Measurements from ENCODE around the gene PKD1L1. TPM values are rescaled to one million over a fixed set of nuclear protein-coding genes. Genes with fewer than 3 reads are reported as not detected.

PKD1L1 gene
- total and polyA plus RNA-seq, 4 donors = 0.26 to 1.1 (median 0.55) TPM

DNA sequence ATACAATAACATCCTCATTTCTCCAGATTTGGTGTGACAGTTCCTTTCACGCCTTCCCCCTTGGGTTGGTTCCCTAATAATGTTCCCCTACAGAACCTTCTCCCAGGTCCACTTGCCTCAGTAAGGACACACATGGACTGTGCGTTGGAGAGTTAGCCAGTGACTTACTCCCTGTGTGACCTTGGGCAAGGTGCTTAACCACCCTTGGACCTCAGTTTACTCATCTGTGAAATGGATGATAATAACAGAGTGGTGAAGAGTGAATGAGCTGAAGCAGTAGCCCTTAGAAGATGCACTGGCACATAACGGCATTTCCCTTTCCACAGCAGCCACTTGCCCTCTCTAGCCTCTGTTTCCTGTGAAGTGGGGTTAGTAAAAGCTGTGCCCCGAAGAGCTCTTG, 175.8 kb downstream of the PKD1L1 start:
- peaks cover 0 to 1% (median 0%) of the 10 kb centered on the region in 4 donors for H3K9me3 ChIP-seq (ENCODE audit: control insufficient read depth in 4 of 4, insufficient read depth in 3 of 4, low read length in 3 of 4)
- no peak overlapping the region for H3K9ac ChIP-seq (ENCODE audit: insufficient read depth in 1 of 2, low read length in 2 of 2)
- H3K27ac ChIP-seq (ENCODE audit: low read depth in 1 of 2, low read length in 1 of 2) = no peak overlapping the region
- TF ChIP-seq, protein P1, sequence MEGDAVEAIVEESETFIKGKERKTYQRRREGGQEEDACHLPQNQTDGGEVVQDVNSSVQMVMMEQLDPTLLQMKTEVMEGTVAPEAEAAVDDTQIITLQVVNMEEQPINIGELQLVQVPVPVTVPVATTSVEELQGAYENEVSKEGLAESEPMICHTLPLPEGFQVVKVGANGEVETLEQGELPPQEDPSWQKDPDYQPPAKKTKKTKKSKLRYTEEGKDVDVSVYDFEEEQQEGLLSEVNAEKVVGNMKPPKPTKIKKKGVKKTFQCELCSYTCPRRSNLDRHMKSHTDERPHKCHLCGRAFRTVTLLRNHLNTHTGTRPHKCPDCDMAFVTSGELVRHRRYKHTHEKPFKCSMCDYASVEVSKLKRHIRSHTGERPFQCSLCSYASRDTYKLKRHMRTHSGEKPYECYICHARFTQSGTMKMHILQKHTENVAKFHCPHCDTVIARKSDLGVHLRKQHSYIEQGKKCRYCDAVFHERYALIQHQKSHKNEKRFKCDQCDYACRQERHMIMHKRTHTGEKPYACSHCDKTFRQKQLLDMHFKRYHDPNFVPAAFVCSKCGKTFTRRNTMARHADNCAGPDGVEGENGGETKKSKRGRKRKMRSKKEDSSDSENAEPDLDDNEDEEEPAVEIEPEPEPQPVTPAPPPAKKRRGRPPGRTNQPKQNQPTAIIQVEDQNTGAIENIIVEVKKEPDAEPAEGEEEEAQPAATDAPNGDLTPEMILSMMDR (IDR thresholded peaks at IDR 0.05; ENCODE audit: control extremely low read depth, extremely low read depth) = no peak
- no peak for DNase-seq
- no peak for ATAC-seq (ENCODE audit: insufficient read depth, low FRiP score)
- H3K27me3 ChIP-seq (ENCODE audit: control insufficient read depth in 3 of 3, insufficient read depth in 3 of 3, low read length in 2 of 3) = no peaks in the 10 kb centered on the region
- no peaks in the 10 kb centered on the region for H3K36me3 ChIP-seq (ENCODE audit: control insufficient read depth in 4 of 4, insufficient read depth in 4 of 4, low read length in 4 of 4)
- no peak overlapping the region for H3K4me3 ChIP-seq
- no peaks in the 10 kb centered on the region for H3K4me1 ChIP-seq (ENCODE audit: control insufficient read depth in 5 of 5, insufficient read depth in 5 of 5, low read length in 5 of 5)
- 89 to 94% methylated on average over 4 of the region's 4 CpGs for WGBS, 2 donors

DNA sequence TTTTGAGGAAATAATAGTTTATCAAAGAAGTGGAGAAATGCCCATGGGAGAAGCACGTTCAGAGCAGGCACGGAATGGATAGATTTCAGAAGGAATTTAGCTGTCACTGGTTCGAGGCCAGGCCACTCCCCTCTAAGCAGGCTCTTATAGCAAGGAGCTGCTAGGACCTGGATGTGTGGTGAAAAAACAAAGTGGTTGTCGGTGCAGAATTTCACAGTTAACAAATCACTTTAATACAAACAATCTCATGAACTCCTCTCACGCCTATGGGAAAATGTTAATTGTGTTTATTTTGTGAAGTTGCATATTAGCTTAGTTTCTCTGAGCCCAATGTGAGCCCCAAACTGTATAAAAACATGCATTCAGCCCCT, 176.3 kb downstream of the PKD1L1 start:
- Histone ChIP-seq H3K4me1 (ENCODE audit: control insufficient read depth in 5 of 5, insufficient read depth in 5 of 5, low read length in 5 of 5) (no peaks in the 10 kb centered on the region), H3K9me3 (ENCODE audit: control insufficient read depth in 4 of 4, insufficient read depth in 3 of 4, low read length in 3 of 4) (no peaks in the 10 kb centered on the region), H3K27me3 (ENCODE audit: control insufficient read depth in 3 of 3, insufficient read depth in 3 of 3, low read length in 2 of 3) (no peaks in the 10 kb centered on the region), H3K4me3 (no peak overlapping the region), H3K36me3 (ENCODE audit: control insufficient read depth in 4 of 4, insufficient read depth in 4 of 4, low read length in 4 of 4) (no peaks in the 10 kb centered on the region), H3K27ac (ENCODE audit: low read depth in 1 of 2, low read length in 1 of 2) (no peak overlapping the region), H3K9ac (ENCODE audit: insufficient read depth in 1 of 2, low read length in 2 of 2) (no peak overlapping the region)
- DNase-seq (peak in 1 of 3 donors; percentile 12), ATAC-seq (ENCODE audit: insufficient read depth, low FRiP score) (no peak)
- TF ChIP-seq, protein P1 (IDR thresholded peaks at IDR 0.05; ENCODE audit: control extremely low read depth, extremely low read depth) = no peak
- 54 to 77% methylated on average over 5 of the region's 5 CpGs for WGBS, 2 donors

DNA sequence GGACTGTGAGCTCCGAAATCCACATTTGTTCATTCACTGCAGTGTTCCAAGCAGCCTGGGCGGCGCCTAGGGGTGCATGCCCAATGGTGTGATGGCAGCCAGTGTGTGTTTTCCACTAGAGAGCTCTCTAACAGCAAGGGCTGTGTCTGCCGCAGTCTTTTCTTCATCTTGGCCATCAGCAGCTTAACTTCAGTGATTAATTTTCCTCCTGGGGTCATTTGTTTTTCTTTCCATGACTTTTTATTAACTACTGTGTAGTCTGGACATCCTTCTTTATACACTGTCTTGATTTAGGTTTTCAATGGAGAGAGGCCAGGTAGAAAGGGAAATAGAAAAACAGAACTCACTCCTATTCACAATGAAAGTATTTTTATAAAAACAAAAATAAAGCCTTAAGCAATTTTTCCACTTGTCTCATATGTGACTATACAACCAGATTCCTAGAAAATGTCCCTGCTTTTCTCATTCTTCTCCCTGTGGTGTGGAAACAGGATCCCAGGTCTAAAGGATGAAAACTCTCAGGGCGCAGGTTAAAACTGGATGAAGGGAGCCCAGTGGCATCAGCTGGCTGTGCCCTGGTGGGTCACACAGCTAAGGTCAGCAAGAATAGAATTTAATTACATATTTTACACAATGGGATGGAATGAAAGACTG, 176.8 kb downstream of the PKD1L1 start:
- 76 to 80% methylated on average over 5 of the region's 5 CpGs for WGBS, 2 donors
- Histone ChIP-seq H3K4me3 (no peak overlapping the region), H3K9ac (ENCODE audit: insufficient read depth in 1 of 2, low read length in 2 of 2) (no peak overlapping the region), H3K9me3 (ENCODE audit: control insufficient read depth in 4 of 4, insufficient read depth in 3 of 4, low read length in 3 of 4) (no peaks in the 10 kb centered on the region), H3K27ac (ENCODE audit: low read depth in 1 of 2, low read length in 1 of 2) (no peak overlapping the region), H3K36me3 (ENCODE audit: control insufficient read depth in 4 of 4, insufficient read depth in 4 of 4, low read length in 4 of 4) (no peaks in the 10 kb centered on the region), H3K27me3 (ENCODE audit: control insufficient read depth in 3 of 3, insufficient read depth in 3 of 3, low read length in 2 of 3) (no peaks in the 10 kb centered on the region), H3K4me1 (ENCODE audit: control insufficient read depth in 5 of 5, insufficient read depth in 5 of 5, low read length in 5 of 5) (peaks cover 0 to under 1% (median 0%) of the 10 kb centered on the region in 5 donors)
- TF ChIP-seq, protein P1 (IDR thresholded peaks at IDR 0.05; ENCODE audit: control extremely low read depth, extremely low read depth) = no peak
- no peak for ATAC-seq (ENCODE audit: insufficient read depth, low FRiP score)
- no peak for DNase-seq

DNA sequence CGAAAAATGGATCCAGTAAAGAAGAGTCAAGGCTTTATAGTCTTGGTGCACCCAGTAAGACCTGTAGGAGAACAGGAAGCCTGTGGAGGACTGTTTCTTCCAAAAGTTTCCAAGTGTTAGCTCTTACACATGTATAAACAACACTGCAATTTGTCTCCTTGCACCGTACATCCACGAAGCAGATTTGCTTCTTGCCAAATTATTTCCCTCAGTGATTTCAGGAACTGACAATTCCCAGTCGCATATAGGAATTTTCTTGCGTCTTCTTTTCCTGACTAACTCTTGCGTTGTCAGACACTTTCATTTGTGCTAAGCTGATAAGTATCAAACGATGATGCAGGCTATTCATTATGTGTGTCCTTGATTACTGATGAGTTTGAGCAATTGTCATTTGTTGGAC, 182.1 kb downstream of the PKD1L1 start:
- no peak overlapping the region for H3K4me3 ChIP-seq
- H3K27ac ChIP-seq (ENCODE audit: low read depth in 1 of 2, low read length in 1 of 2) = no peak overlapping the region
- 72 to 80% methylated on average over 7 of the region's 7 CpGs for WGBS, 2 donors
- DNase-seq = peak in 2 of 3 donors; percentile 32 to 68
- H3K4me1 ChIP-seq (ENCODE audit: control insufficient read depth in 5 of 5, insufficient read depth in 5 of 5, low read length in 5 of 5) = peaks cover 0 to 13% (median 5%) of the 10 kb centered on the region in 5 donors
- no peak for ATAC-seq (ENCODE audit: insufficient read depth, low FRiP score)
- no peaks in the 10 kb centered on the region for H3K9me3 ChIP-seq (ENCODE audit: control insufficient read depth in 4 of 4, insufficient read depth in 3 of 4, low read length in 3 of 4)
- no peaks in the 10 kb centered on the region for H3K27me3 ChIP-seq (ENCODE audit: control insufficient read depth in 3 of 3, insufficient read depth in 3 of 3, low read length in 2 of 3)
- TF ChIP-seq, protein P1 (IDR thresholded peaks at IDR 0.05; ENCODE audit: control extremely low read depth, extremely low read depth) = no peak
- H3K36me3 ChIP-seq (ENCODE audit: control insufficient read depth in 4 of 4, insufficient read depth in 4 of 4, low read length in 4 of 4) = no peaks in the 10 kb centered on the region
- H3K9ac ChIP-seq (ENCODE audit: insufficient read depth in 1 of 2, low read length in 2 of 2) = no peak overlapping the region

Measured in lung (tissue), 12 donors.